HepG2 (cell line): ENCODE data around the gene ROCK1. TPM values are rescaled to one million over a fixed set of nuclear protein-coding genes. Genes with fewer than 3 reads are reported as not detected.

Experiments
- ATF1 ChIP-seq: IDR thresholded peaks from 2 replicates; pipeline ENCODE4 v1.6.1; 2016; ENCODE audit warnings: mild to moderate bottlenecking, control low read depth
- ATM ChIP-seq: fragments of 450-650 bp; IDR thresholded peaks from 2 replicates; pipeline ENCODE4 v1.7.1; 2017; ENCODE audit warnings: mild to moderate bottlenecking, borderline replicate concordance
- BORCS8-MEF2B ChIP-seq: sonication (generic); formaldehyde crosslinking; IDR thresholded peaks from 2 replicates; pipeline ENCODE4 v1.8.0; 2022; ENCODE audit warnings: mild to moderate bottlenecking, missing genetic modification reagents
- CENPBD1 ChIP-seq: sonication (generic); formaldehyde crosslinking; IDR thresholded peaks from 2 replicates; pipeline ENCODE4 v1.8.0; 2022; ENCODE audit warnings: missing genetic modification reagents, low read depth, mild to moderate bottlenecking, borderline replicate concordance
- ELF3 ChIP-seq: IDR thresholded peaks from 2 replicates; pipeline ENCODE4 v1.6.1; 2016; ENCODE audit warnings: missing genetic modification reagents, missing compliant biosample characterization
- KDM2A ChIP-seq: sonication (generic); formaldehyde crosslinking; IDR thresholded peaks from 2 replicates; pipeline ENCODE4 v1.4.0; 2020; ENCODE audit warnings: low read depth, missing genetic modification reagents, borderline replicate concordance
- KMT2A ChIP-seq: sonication (generic); formaldehyde crosslinking; IDR thresholded peaks from 2 replicates; pipeline ENCODE4 v1.4.0; 2020; ENCODE audit warnings: missing genetic modification reagents
- NFE2 ChIP-seq: sonication (generic); formaldehyde crosslinking; IDR thresholded peaks from 2 replicates; pipeline ENCODE4 v1.4.0; 2020; ENCODE audit warnings: missing genetic modification reagents
- PAWR ChIP-seq: sonication (generic); formaldehyde crosslinking; IDR thresholded peaks from 2 replicates; pipeline ENCODE4 v1.4.0; 2020; ENCODE audit warnings: missing genetic modification reagents, mild to moderate bottlenecking, borderline replicate concordance
- POLR2A ChIP-seq, 2 experiments: IDR thresholded peaks; 2 replicates each; pipeline ENCODE4 v1.6.1; 2011; ENCODE audit warnings: low read depth in 2 of 2, low read length in 2 of 2, mild to moderate bottlenecking in 1 of 2, moderate library complexity in 1 of 2; ENCODE audit not compliant: insufficient read depth in 1 of 2
- STAG1 ChIP-seq: sonication (generic); formaldehyde crosslinking; IDR thresholded peaks from 2 replicates; pipeline ENCODE4 v1.4.0; 2020; ENCODE audit warnings: missing genetic modification reagents
- TBX2 ChIP-seq: sonication (generic); formaldehyde crosslinking; IDR thresholded peaks from 2 replicates; pipeline ENCODE4 v1.5.0; 2020; ENCODE audit warnings: missing genetic modification reagents, mild to moderate bottlenecking, borderline replicate concordance
- THAP9 ChIP-seq: sonication (generic); formaldehyde crosslinking; IDR thresholded peaks from 2 replicates; pipeline ENCODE4; 2020; ENCODE audit warnings: missing genetic modification reagents, mild to moderate bottlenecking, borderline replicate concordance
- TMF1 ChIP-seq: sonication (generic); formaldehyde crosslinking; IDR thresholded peaks from 2 replicates; pipeline ENCODE4 v1.8.1; 2022; ENCODE audit warnings: low read depth, missing genetic modification reagents
- ZBTB25 ChIP-seq: IDR thresholded peaks from 2 replicates; pipeline ENCODE4 v1.6.1; 2018; ENCODE audit warnings: missing genetic modification reagents
- ZBTB26 ChIP-seq: IDR thresholded peaks from 2 replicates; pipeline ENCODE4 v1.6.1; 2016; ENCODE audit warnings: missing compliant biosample characterization, missing genetic modification reagents, borderline replicate concordance
- ZNF441 ChIP-seq: sonication (generic); formaldehyde crosslinking; IDR thresholded peaks from 2 replicates; pipeline ENCODE4 v1.7.0; 2021; ENCODE audit warnings: missing genetic modification reagents, borderline replicate concordance
- ZNF720 ChIP-seq: sonication (generic); formaldehyde crosslinking; IDR thresholded peaks from 2 replicates; pipeline ENCODE4 v1.4.0; 2020; ENCODE audit warnings: missing genetic modification reagents
- ZSCAN29 ChIP-seq: sonication (generic); formaldehyde crosslinking; conservative IDR thresholded peaks from 2 replicates; pipeline ENCODE4 v1.4.0; 2020; ENCODE audit warnings: mild to moderate bottlenecking, missing genetic modification reagents
- polyA plus RNA-seq, 8 experiments: library from polyadenylated mRNA; depleted of rRNA in 3 of 8; stranded (reverse) in 7 of 8; unstranded in 1 of 8; fragments of >200 nt; fragmentation: Illumina TruSeq in 4 of 8; extraction: Trizol in 4 of 8; gene quantifications; 2 replicates each; pipeline versions ENCODE4 v1.2.1 to v1.2.3, GENCODE V29; 2011 to 2016; ENCODE audit warnings: low read depth in 4 of 8, missing spikeins in 1 of 8, mixed read lengths in 1 of 8; ENCODE audit not compliant: insufficient read depth in 1 of 8
- total RNA-seq, 5 experiments: library from RNA; depleted of rRNA; stranded (reverse); fragments of >200 nt; fragmentation: Illumina TruSeq; extraction: Trizol; gene quantifications; 2 replicates each; pipeline ENCODE4 v1.2.3, GENCODE V29; 2016; ENCODE audit warnings: low read depth in 1 of 5
- TF ChIP-seq, protein P1 (sequence below): sonication (generic); formaldehyde crosslinking; IDR thresholded peaks from 2 replicates; pipeline ENCODE4 v1.9.0; 2022; ENCODE audit warnings: missing genetic modification reagents, mild to moderate bottlenecking, borderline replicate concordance
- TF ChIP-seq, protein P2 (sequence below): fragments of 450-650 bp; IDR thresholded peaks from 2 replicates; pipeline ENCODE4 v1.6.1; 2016

Gene ROCK1
- total and polyA plus RNA-seq, 2 of the 13 experiments (the other 11 are each of a cell fraction or from before 2014, with no cell fraction given): 10.5 to 27.2 TPM

DNA sequence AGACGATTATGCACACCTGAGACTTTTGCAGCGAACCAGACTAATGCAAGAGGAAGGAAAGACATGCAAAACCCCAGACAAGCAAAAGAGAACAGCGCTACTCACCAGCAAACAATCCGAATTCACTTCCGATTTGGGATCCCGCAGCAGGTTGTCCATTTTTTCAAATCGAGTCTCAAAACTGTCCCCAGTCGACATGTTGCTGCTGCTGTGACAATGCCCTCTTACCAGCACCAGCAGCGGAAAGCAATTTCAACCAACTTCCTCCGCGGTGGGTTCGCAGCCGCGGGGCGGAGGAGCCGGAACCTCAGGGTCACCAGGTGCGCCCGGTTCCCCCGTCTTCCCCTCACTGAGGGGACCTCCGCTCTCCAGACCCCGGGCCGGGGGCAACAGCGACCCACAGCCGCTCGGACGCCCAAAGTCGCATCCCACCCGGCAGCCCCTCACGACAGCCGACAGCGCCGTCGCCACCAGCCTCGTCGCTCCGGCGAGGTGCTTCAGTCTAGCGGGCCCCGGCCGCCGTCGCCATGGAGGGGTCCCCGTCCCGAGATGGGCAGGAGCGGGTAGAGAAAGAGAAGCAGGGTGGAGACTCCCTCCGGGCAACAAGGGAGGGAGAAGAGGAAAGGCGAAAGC, 784 bp downstream of the ROCK1 start (continued):
- TF ChIP-seq ZBTB26 (CRISPR knock-in tag) (no peak), ATM (no peak), CENPBD1 (CRISPR knock-in tag) (no peak), ZNF720 (CRISPR knock-in tag) (no peak), ELF3 (CRISPR knock-in tag) (no peak; the same call in 1 of the 2 replicates), ZBTB25 (no peak), POLR2A (IDR thresholded peaks at IDR 0.05; ENCODE audit: insufficient read depth in 1 of 2, low read depth in 2 of 2, low read length in 2 of 2) (no peak), NFE2 (CRISPR knock-in tag) (no peak), KDM2A (peak; percentile 30; the same call in 1 of the 2 replicates), ZNF441 (CRISPR knock-in tag) (no peak), TMF1 (CRISPR knock-in tag) (no peak), THAP9 (CRISPR knock-in tag) (peak; percentile 42; the same call in 1 of the 2 replicates), STAG1 (CRISPR knock-in tag) (no peak), PAWR (CRISPR knock-in tag) (no peak), ATF1 (no peak), KMT2A (CRISPR knock-in tag) (peak; percentile 69; the same call in 1 of the 2 replicates), ZSCAN29 (CRISPR knock-in tag) (peak; percentile 96), BORCS8-MEF2B (0 out of 2 replicates have a peak, but pooled peaks have one; percentile 22), TBX2 (CRISPR knock-in tag) (peak; percentile 22; the same call in 1 of the 2 replicates)
- TF ChIP-seq, protein P1, sequence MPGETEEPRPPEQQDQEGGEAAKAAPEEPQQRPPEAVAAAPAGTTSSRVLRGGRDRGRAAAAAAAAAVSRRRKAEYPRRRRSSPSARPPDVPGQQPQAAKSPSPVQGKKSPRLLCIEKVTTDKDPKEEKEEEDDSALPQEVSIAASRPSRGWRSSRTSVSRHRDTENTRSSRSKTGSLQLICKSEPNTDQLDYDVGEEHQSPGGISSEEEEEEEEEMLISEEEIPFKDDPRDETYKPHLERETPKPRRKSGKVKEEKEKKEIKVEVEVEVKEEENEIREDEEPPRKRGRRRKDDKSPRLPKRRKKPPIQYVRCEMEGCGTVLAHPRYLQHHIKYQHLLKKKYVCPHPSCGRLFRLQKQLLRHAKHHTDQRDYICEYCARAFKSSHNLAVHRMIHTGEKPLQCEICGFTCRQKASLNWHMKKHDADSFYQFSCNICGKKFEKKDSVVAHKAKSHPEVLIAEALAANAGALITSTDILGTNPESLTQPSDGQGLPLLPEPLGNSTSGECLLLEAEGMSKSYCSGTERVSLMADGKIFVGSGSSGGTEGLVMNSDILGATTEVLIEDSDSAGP: peak; percentile 20; the same call in 1 of the 2 replicates
- TF ChIP-seq, protein P2, sequence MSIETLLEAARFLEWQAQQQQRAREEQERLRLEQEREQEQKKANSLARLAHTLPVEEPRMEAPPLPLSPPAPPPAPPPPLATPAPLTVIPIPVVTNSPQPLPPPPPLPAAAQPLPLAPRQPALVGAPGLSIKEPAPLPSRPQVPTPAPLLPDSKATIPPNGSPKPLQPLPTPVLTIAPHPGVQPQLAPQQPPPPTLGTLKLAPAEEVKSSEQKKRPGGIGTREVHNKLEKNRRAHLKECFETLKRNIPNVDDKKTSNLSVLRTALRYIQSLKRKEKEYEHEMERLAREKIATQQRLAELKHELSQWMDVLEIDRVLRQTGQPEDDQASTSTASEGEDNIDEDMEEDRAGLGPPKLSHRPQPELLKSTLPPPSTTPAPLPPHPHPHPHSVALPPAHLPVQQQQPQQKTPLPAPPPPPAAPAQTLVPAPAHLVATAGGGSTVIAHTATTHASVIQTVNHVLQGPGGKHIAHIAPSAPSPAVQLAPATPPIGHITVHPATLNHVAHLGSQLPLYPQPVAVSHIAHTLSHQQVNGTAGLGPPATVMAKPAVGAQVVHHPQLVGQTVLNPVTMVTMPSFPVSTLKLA: no peak
